Activated B cell treated with CpG ODN at 0.5 μM for 24 hours (primary cell): Measurements from ENCODE around the gene FCGR2B. TPM values are rescaled to one million over a fixed set of nuclear protein-coding genes. Genes with fewer than 3 reads are reported as not detected.
"Not testable (repeated sequence)": the region's sequence is repeated elsewhere in the genome, so short reads cannot be mapped to it uniquely, and the experiment has no call there.

Experiments used
- ATAC-seq: fragments of 200-7000 bp; cut with Tn5 transposase; one replicate; pipeline ENCODE4 v1.10.0; 2021; ENCODE audit warnings: low read depth, mild to moderate bottlenecking, moderate library complexity
- CTCF ChIA-PET: fragments of 350-600 bp; sonication (Branson Sonifier 250); formaldehyde crosslinking; loops from one replicate; lab custom pipeline; 2021; ENCODE audit warnings: antibody characterized with exemption; lab: Charles Lee
- POLR2A ChIA-PET: fragments of 350-600 bp; sonication (Branson Sonifier 250); formaldehyde crosslinking; loops from one replicate; lab custom pipeline; 2021; ENCODE audit warnings: antibody characterized with exemption; lab: Charles Lee
- DNase-seq: peaks from one replicate; pipeline ENCODE4 v3.0.0; 2022
- H3K27ac Mint-ChIP-seq: one replicate; pipeline ENCODE4 v1.8.0; 2020; ENCODE audit warnings: mixed read lengths
- H3K27me3 Mint-ChIP-seq: one replicate; pipeline ENCODE4 v1.8.0; 2021; ENCODE audit warnings: mixed read lengths
- H3K36me3 Mint-ChIP-seq: one replicate; pipeline ENCODE4 v1.8.0; 2021; ENCODE audit warnings: low read depth, mixed read lengths
- H3K4me1 Mint-ChIP-seq: one replicate; pipeline ENCODE4 v1.8.0; 2021; ENCODE audit warnings: mixed read lengths
- H3K4me3 Mint-ChIP-seq: one replicate; pipeline ENCODE4 v1.8.0; 2020; ENCODE audit warnings: mild to moderate bottlenecking, mixed read lengths
- H3K9me3 Mint-ChIP-seq: one replicate; pipeline ENCODE4 v1.8.0; 2020; ENCODE audit warnings: mixed read lengths
- intact Hi-C: fragments of 100-400 bp; cut with micrococcal nuclease; formaldehyde crosslinking; loops from one replicate; pipeline ENCODE4 v1.15.1; 2024
- total RNA-seq: library from RNA; stranded (reverse); gene quantifications from 2 replicates; pipeline ENCODE4 v1.2.3, GENCODE V29; 2022

The FCGR2B gene
- 72.3 and 77.5 TPM in 2 replicates for total RNA-seq

- H3K9me3 Mint-ChIP-seq, H3K27ac Mint-ChIP-seq, CTCF ChIA-PET, intact Hi-C loops, H3K4me1 Mint-ChIP-seq, H3K36me3 Mint-ChIP-seq, H3K4me3 Mint-ChIP-seq, H3K27me3 Mint-ChIP-seq, DNase-seq, POLR2A ChIA-PET: not testable (repeated sequence)
- ATAC-seq: peak; percentile 74
Observed at GRCh38 chr1:161662684-161663339, at the start of gene FCGR2B. FCGR2B (plus strand) TSS chr1:161663143; CDS start chr1:161663242, 99 bp downstream.

GRCh38 chr1:161616417-161616816, 46.5 kb upstream of the FCGR2B start:
- POLR2A ChIA-PET, H3K27ac Mint-ChIP-seq, H3K9me3 Mint-ChIP-seq, intact Hi-C loops, CTCF ChIA-PET, ATAC-seq, H3K27me3 Mint-ChIP-seq, DNase-seq, H3K4me3 Mint-ChIP-seq: not testable (repeated sequence)
- peaks cover 11% of the 10 kb centered on the region for H3K36me3 Mint-ChIP-seq
- peaks cover 29% of the 10 kb centered on the region for H3K4me1 Mint-ChIP-seq

DNA sequence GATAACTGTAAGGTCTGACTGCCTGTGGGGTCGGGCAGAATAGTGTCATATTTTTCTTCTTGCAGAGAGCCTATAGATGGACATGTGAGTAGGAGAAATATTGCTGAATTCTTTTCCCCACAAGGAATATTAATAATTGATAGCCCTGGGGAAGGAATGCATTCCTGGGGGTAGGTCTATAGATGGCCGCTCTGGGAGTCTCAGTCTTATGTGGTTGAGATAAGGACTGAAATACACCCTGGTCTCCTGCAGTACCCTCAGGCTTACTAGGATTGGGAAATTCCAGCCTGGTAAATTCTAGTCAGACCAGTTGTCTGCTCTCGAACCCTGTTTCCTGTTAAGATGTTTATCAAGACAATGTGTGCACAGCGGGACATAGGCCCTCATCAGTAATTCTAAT, 44.4 kb upstream of the FCGR2B start:
- CTCF ChIA-PET, H3K36me3 Mint-ChIP-seq, H3K4me3 Mint-ChIP-seq, H3K9me3 Mint-ChIP-seq, DNase-seq, intact Hi-C loops, ATAC-seq, H3K27me3 Mint-ChIP-seq, H3K27ac Mint-ChIP-seq, POLR2A ChIA-PET: not testable (repeated sequence)
- H3K4me1 Mint-ChIP-seq: peaks cover 27% of the 10 kb centered on the region

- H3K9me3 Mint-ChIP-seq, ATAC-seq, H3K36me3 Mint-ChIP-seq, CTCF ChIA-PET, intact Hi-C loops, H3K4me3 Mint-ChIP-seq, DNase-seq, H3K27me3 Mint-ChIP-seq: not testable (repeated sequence)
- POLR2A ChIA-PET: interaction anchor here (1.1 kb wide), 1 partner anchor 118 kb away, joined by 3 read pairs; no protein-coding TSS in a partner anchor
- H3K4me1 Mint-ChIP-seq: peaks cover 36% of the 10 kb centered on the region
- H3K27ac Mint-ChIP-seq: peak overlapping the region; percentile 18
Observed at GRCh38 chr1:161620399-161620798, 42.5 kb upstream of the FCGR2B start.

GRCh38 chr1:161621181-161622000, 41.6 kb upstream of the FCGR2B start:
- CTCF ChIA-PET, H3K9me3 Mint-ChIP-seq, intact Hi-C loops, H3K36me3 Mint-ChIP-seq, H3K27me3 Mint-ChIP-seq: not testable (repeated sequence)
- Mint-ChIP-seq H3K4me1 (peaks cover 42% of the 10 kb centered on the region), H3K27ac (peak overlapping the region; percentile 85), H3K4me3 (peak overlapping the region; percentile 90)
- peak; percentile 69 for ATAC-seq
- DNase-seq: peak; percentile 64
- POLR2A ChIA-PET: interaction anchor here (1.1 kb wide), 1 partner anchor 117 kb away, joined by 3 read pairs; no protein-coding TSS in a partner anchor

GRCh38 chr1:161622054-161622453, 40.9 kb upstream of the FCGR2B start:
- intact Hi-C loops, H3K36me3 Mint-ChIP-seq, CTCF ChIA-PET, H3K9me3 Mint-ChIP-seq, POLR2A ChIA-PET, H3K27me3 Mint-ChIP-seq, DNase-seq: not testable (repeated sequence)
- Mint-ChIP-seq H3K27ac (peak overlapping the region; percentile 85), H3K4me3 (peak overlapping the region; percentile 90), H3K4me1 (peaks cover 48% of the 10 kb centered on the region)
- peak; percentile 32 for ATAC-seq

GRCh38 chr1:161623401-161624051, 39.4 kb upstream of the FCGR2B start:
- H3K4me3 Mint-ChIP-seq, CTCF ChIA-PET, DNase-seq, intact Hi-C loops, H3K27me3 Mint-ChIP-seq, H3K36me3 Mint-ChIP-seq, H3K9me3 Mint-ChIP-seq: not testable (repeated sequence)
- peak; percentile 43 for ATAC-seq
- POLR2A ChIA-PET: interaction anchor here (0.6 to 1.2 kb wide), 2 partner anchors 11 to 115 kb away, joined by 3 to 5 read pairs; no protein-coding TSS in a partner anchor
- Mint-ChIP-seq H3K4me1 (peaks cover 48% of the 10 kb centered on the region), H3K27ac (peak overlapping the region; percentile 46)

- H3K36me3 Mint-ChIP-seq, DNase-seq, H3K4me3 Mint-ChIP-seq, H3K9me3 Mint-ChIP-seq, intact Hi-C loops, H3K27ac Mint-ChIP-seq, CTCF ChIA-PET, H3K27me3 Mint-ChIP-seq, ATAC-seq, POLR2A ChIA-PET: not testable (repeated sequence)
- peaks cover 48% of the 10 kb centered on the region for H3K4me1 Mint-ChIP-seq
Observed at GRCh38 chr1:161624605-161625004, 38.3 kb upstream of the FCGR2B start.

GRCh38 chr1:161626445-161627146, 36.3 kb upstream of the FCGR2B start:
- ATAC-seq, H3K4me3 Mint-ChIP-seq, H3K36me3 Mint-ChIP-seq, H3K9me3 Mint-ChIP-seq, POLR2A ChIA-PET, H3K27me3 Mint-ChIP-seq, CTCF ChIA-PET, DNase-seq: not testable (repeated sequence)
- Mint-ChIP-seq H3K4me1 (peaks cover 35% of the 10 kb centered on the region), H3K27ac (peak overlapping the region; percentile 35)
- intact Hi-C loops: loop anchor here (2.0 kb wide), 1 partner anchor 80 kb away; no protein-coding TSS in a partner anchor

DNA sequence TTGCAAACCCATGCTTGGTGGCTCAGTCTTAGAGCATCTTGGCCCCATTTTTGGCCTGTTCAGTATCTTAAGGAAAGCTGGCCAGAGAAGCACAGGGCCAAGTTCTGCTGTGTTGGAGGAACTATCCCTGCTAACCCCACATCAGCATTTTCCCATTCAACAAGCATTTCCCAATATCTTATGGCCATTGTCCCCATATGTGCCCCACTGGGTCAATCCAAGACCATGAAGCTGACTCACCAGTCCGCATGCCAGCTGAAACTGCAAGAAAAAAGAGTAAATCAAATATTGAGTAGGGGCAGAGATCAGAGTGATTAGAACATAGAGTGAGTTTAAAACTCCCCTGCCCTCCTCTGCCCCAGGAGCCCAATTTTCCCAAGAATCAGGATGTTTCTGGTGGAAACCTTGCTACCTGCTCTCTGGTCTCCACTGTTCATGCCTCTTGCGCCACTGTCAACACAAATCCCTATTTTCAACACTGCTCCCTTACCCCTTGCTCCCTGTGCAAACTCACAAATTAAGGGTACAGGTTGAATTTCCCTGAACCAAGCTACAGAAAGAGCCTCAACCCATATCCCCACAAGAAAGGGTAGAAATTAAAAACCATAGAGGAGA, 32.7 kb upstream of the FCGR2B start:
- H3K4me1 Mint-ChIP-seq: peaks cover 11% of the 10 kb centered on the region
- intact Hi-C loops, DNase-seq, H3K27me3 Mint-ChIP-seq, POLR2A ChIA-PET, H3K4me3 Mint-ChIP-seq, CTCF ChIA-PET, H3K36me3 Mint-ChIP-seq, H3K27ac Mint-ChIP-seq, ATAC-seq, H3K9me3 Mint-ChIP-seq: not testable (repeated sequence)
